OCI-LY7 (cell line): ENCODE results near the gene GNA12. TPM values are rescaled to one million over a fixed set of nuclear protein-coding genes. Genes with fewer than 3 reads are reported as not detected.
"Not testable (repeated sequence)": the region's sequence is repeated elsewhere in the genome, so short reads cannot be mapped to it uniquely, and the experiment has no call there.

Experiments
- BruUV-seq: library from RNA; stranded (reverse); fragments of 400-500 nt; replicated peaks from 2 replicates; lab custom pipeline; 2021; lab: Mats Ljungman, UMichigan
- CTCF ChIA-PET: fragments of 300-600 bp; sonication (Branson Sonifier 250); formaldehyde crosslinking; loops from one replicate; lab custom pipeline; 2022; ENCODE audit warnings: antibody characterized with exemption; ENCODE audit not compliant: unreplicated experiment; lab: Charles Lee
- POLR2A ChIA-PET: fragments of 300-600 bp; sonication (Branson Sonifier 250); formaldehyde crosslinking; loops from one replicate; lab custom pipeline; 2022; ENCODE audit warnings: antibody characterized with exemption; lab: Charles Lee
- DNase-seq: peaks from one replicate; pipeline ENCODE4 v3.0.0-alpha.2; 2015; ENCODE audit warnings: low spot score
- H2AFZ ChIP-seq: fragments of 200-600 bp; sonication (generic), shearing (Covaris generic); 2 replicates; pipeline ENCODE4 v1.6.1; 2014; ENCODE audit warnings: mild to moderate bottlenecking, antibody characterized with exemption, low read length, moderate library complexity
- H3K27ac ChIP-seq: fragments of 200-600 bp; sonication (generic); 2 replicates; pipeline ENCODE4 v1.5.1; 2014; ENCODE audit warnings: mixed run types, low read depth, mild to moderate bottlenecking, moderate library complexity, low read length, inconsistent platforms; ENCODE audit not compliant: poor library complexity, severe bottlenecking
- H3K36me3 ChIP-seq: fragments of 200-600 bp; sonication (generic); 2 replicates; pipeline ENCODE4 v1.6.1; 2014; ENCODE audit warnings: mild to moderate bottlenecking, antibody characterized with exemption, low read length, moderate library complexity, mixed read lengths; ENCODE audit not compliant: insufficient read depth
- H3K4me1 ChIP-seq: fragments of 200-600 bp; sonication (generic); 2 replicates; pipeline ENCODE4 v1.5.1; 2014; ENCODE audit warnings: mild to moderate bottlenecking, low read length; ENCODE audit not compliant: insufficient read depth, poor library complexity, severe bottlenecking
- H3K4me2 ChIP-seq: fragments of 200-600 bp; sonication (generic); 2 replicates; pipeline ENCODE4 v1.6.1; 2014; ENCODE audit warnings: mild to moderate bottlenecking, low read length
- H3K4me3 ChIP-seq: fragments of 200-600 bp; sonication (generic); 2 replicates; pipeline ENCODE4 v1.5.1; 2014; ENCODE audit warnings: mild to moderate bottlenecking, low read depth, low read length; ENCODE audit not compliant: poor library complexity, severe bottlenecking
- H3K79me2 ChIP-seq: fragments of 200-600 bp; sonication (generic); 2 replicates; pipeline ENCODE4 v1.6.1; 2016; ENCODE audit warnings: low read depth, mild to moderate bottlenecking, low read length, moderate library complexity, mixed read lengths; ENCODE audit not compliant: insufficient read depth
- H3K9me2 ChIP-seq: fragments of 200-600 bp; sonication (generic); 2 replicates; pipeline ENCODE4 v1.6.1; 2016; ENCODE audit warnings: mild to moderate bottlenecking, low read length, mixed read lengths; ENCODE audit not compliant: insufficient read depth
- H3K9me3 ChIP-seq: fragments of 200-600 bp; sonication (generic); 2 replicates; pipeline ENCODE4 v1.6.1; 2014; ENCODE audit warnings: mild to moderate bottlenecking, mixed run types, low read length, mixed read lengths
- H4K20me1 ChIP-seq: fragments of 200-600 bp; sonication (generic); 2 replicates; pipeline ENCODE4 v1.6.1; 2014; ENCODE audit warnings: mild to moderate bottlenecking, antibody characterized with exemption, low read length, moderate library complexity, mixed read lengths; ENCODE audit not compliant: insufficient read depth
- CTCF ChIP-seq: fragments of 200-600 bp; sonication (generic); conservative IDR thresholded peaks from 2 replicates; pipeline ENCODE4 v1.5.1; 2014; ENCODE audit warnings: mild to moderate bottlenecking, antibody characterized with exemption, low read length, moderate library complexity, mixed read lengths
- EZH2phosphoT487 ChIP-seq: fragments of 200-600 bp; sonication (generic); IDR thresholded peaks from 2 replicates; pipeline ENCODE4 v1.6.1; 2018; ENCODE audit warnings: low read depth, borderline replicate concordance, mild to moderate bottlenecking, mixed run types, antibody characterized with exemption, low read length, moderate library complexity, mixed read lengths
- intact Hi-C: fragments of 100-400 bp; cut with micrococcal nuclease; formaldehyde crosslinking; loops from one replicate; pipeline ENCODE4 v1.10.0; 2022; ENCODE audit not compliant: unreplicated experiment
- total RNA-seq, 2 experiments: library from RNA; depleted of rRNA in 1 of 2; stranded (reverse); fragments of >200 nt in 1 of 2; shearing (Covaris generic) in 1 of 2; gene quantifications; 2 replicates each; pipeline ENCODE4 v1.2.3, GENCODE V29; 2014 to 2022

GNA12 gene
- total RNA-seq, 2 experiments from 2014 or later = 10.3 to 35.9 TPM

GRCh38 chr7:2692543-2692942 lies 151.6 kb downstream of the GNA12 start:
- no peaks in the 10 kb centered on the region for H3K9me2 ChIP-seq
- H3K9me3 ChIP-seq = no peaks in the 10 kb centered on the region
- H4K20me1 ChIP-seq = no peaks in the 10 kb centered on the region
- no peak for DNase-seq
- POLR2A ChIA-PET = no interaction called here
- no peak overlapping the region for H2AFZ ChIP-seq
- H3K36me3 ChIP-seq = no peaks in the 10 kb centered on the region
- CTCF ChIA-PET = no interaction called here
- H3K4me1 ChIP-seq = no peaks in the 10 kb centered on the region
- H3K27ac ChIP-seq = no peak overlapping the region
- no TSS peak for BruUV-seq
- intact Hi-C loops = no loop called here
- TF ChIP-seq EZH2phosphoT487 (no peak), CTCF (no peak)
- H3K79me2 ChIP-seq = no peaks in the 10 kb centered on the region
- H3K4me3 ChIP-seq = no peak overlapping the region
- no peak overlapping the region for H3K4me2 ChIP-seq

GRCh38 chr7:2691932-2692439 lies 152.1 kb downstream of the GNA12 start:
- POLR2A ChIA-PET = interaction anchor here (0.8 kb wide), 1 partner anchor 11 kb away, joined by 3 read pairs; no protein-coding TSS in a partner anchor
- intact Hi-C loops, H3K4me2 ChIP-seq, DNase-seq, H3K79me2 ChIP-seq, H3K36me3 ChIP-seq, H3K4me1 ChIP-seq, H3K4me3 ChIP-seq, H4K20me1 ChIP-seq, H3K9me2 ChIP-seq, BruUV-seq, H2AFZ ChIP-seq, H3K9me3 ChIP-seq, H3K27ac ChIP-seq: not testable (repeated sequence)
- CTCF ChIA-PET = interaction anchor here (1.3 kb wide), 1 partner anchor 10 kb away, joined by 3 read pairs; no protein-coding TSS in a partner anchor

GRCh38 chr7:2691011-2691707 lies 152.9 kb downstream of the GNA12 start:
- no peak overlapping the region for H3K27ac ChIP-seq
- no peaks in the 10 kb centered on the region for H3K36me3 ChIP-seq
- no peaks in the 10 kb centered on the region for H3K9me3 ChIP-seq
- H4K20me1 ChIP-seq = no peaks in the 10 kb centered on the region
- BruUV-seq = no TSS peak
- TF ChIP-seq CTCF (no peak), EZH2phosphoT487 (no peak)
- POLR2A ChIA-PET = interaction anchor here (0.6 kb wide), 1 partner anchor 33 kb away, joined by 4 read pairs; no protein-coding TSS in a partner anchor
- H3K4me1 ChIP-seq = no peaks in the 10 kb centered on the region
- CTCF ChIA-PET = interaction anchor here (1.3 kb wide), 1 partner anchor 9 kb away, joined by 3 read pairs; no protein-coding TSS in a partner anchor
- no peak overlapping the region for H2AFZ ChIP-seq
- H3K4me3 ChIP-seq = no peak overlapping the region
- no peak for DNase-seq
- no peak overlapping the region for H3K4me2 ChIP-seq
- intact Hi-C loops = no loop called here
- no peaks in the 10 kb centered on the region for H3K9me2 ChIP-seq
- H3K79me2 ChIP-seq = no peaks in the 10 kb centered on the region
